ENCODE results near the gene PRPF4. TPM values are rescaled to one million over a fixed set of nuclear protein-coding genes. Genes with fewer than 3 reads are reported as not detected.

The PRPF4 gene
- total and polyA plus RNA-seq, 4 donors = 5.0 to 11.9 (median 10.4) TPM

DNA sequence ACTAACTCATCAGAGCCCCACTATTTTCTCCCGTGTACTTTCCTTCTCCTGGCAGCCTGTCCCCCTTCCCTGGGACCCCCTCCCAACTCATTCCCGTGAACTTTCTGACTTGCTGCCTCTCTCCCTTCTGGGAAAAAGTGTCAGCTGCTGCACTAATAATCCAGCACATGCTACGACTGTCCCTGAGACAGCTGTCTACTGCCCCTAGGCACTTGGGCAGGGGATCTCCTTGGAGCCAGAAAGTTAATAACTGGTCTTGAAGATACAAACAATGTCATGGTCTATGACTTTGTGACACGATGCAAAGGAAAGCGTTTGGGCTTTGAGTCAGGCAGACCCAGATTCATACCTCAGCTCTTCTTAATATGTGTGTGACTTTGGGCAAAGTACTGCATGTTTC lies 37.8 kb downstream of the PRPF4 start:
- no peak overlapping the region for H3K4me3 ChIP-seq (ENCODE audit: low read depth in 1 of 3, low read length in 3 of 3)
- H3K4me1 ChIP-seq (ENCODE audit: control insufficient read depth in 4 of 4, insufficient read depth in 4 of 4, low read length in 3 of 4) = no peaks in the 10 kb centered on the region
- no peak overlapping the region for H3K27ac ChIP-seq (ENCODE audit: low read depth in 1 of 2, low read length in 2 of 2)
- H3K36me3 ChIP-seq (ENCODE audit: control insufficient read depth in 4 of 4, insufficient read depth in 3 of 4, low read depth in 1 of 4, low read length in 3 of 4) = peaks cover 0 to 3% (median 0%) of the 10 kb centered on the region in 4 donors
- WGBS = 88% methylated on average over 5 of the region's 5 CpGs
- H3K9ac ChIP-seq (ENCODE audit: low read depth in 1 of 2, low read length in 2 of 2) = no peak overlapping the region
- TF ChIP-seq EGR1 (IDR thresholded peaks at IDR 0.05; ENCODE audit: low read depth in 2 of 2) = no peak
- TF ChIP-seq MAX (IDR thresholded peaks at IDR 0.05) = no peak
- no peak for TF ChIP-seq GABPA (IDR thresholded peaks at IDR 0.05 in 1 of 2, conservative IDR thresholded peaks at IDR 0.05 in 1 of 2)
- no peak for TF ChIP-seq RXRA (IDR thresholded peaks at IDR 0.05)
- no peak for TF ChIP-seq ZBTB33 (IDR thresholded peaks at IDR 0.05)
- TF ChIP-seq FOXA2 (IDR thresholded peaks at IDR 0.05) = no peak
- TF ChIP-seq SP1 (IDR thresholded peaks at IDR 0.05) = no peak
- no peak for TF ChIP-seq HNF4A (conservative IDR thresholded peaks at IDR 0.05)
- TF ChIP-seq FOXA1 (IDR thresholded peaks at IDR 0.05) = no peak
- TF ChIP-seq, protein P1, sequence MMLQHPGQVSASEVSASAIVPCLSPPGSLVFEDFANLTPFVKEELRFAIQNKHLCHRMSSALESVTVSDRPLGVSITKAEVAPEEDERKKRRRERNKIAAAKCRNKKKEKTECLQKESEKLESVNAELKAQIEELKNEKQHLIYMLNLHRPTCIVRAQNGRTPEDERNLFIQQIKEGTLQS (IDR thresholded peaks at IDR 0.05) = no peak
- no peak for TF ChIP-seq NR2F2 (IDR thresholded peaks at IDR 0.05)
- TF ChIP-seq RAD21 (IDR thresholded peaks at IDR 0.05) = no peak
- TF ChIP-seq, protein P2, sequence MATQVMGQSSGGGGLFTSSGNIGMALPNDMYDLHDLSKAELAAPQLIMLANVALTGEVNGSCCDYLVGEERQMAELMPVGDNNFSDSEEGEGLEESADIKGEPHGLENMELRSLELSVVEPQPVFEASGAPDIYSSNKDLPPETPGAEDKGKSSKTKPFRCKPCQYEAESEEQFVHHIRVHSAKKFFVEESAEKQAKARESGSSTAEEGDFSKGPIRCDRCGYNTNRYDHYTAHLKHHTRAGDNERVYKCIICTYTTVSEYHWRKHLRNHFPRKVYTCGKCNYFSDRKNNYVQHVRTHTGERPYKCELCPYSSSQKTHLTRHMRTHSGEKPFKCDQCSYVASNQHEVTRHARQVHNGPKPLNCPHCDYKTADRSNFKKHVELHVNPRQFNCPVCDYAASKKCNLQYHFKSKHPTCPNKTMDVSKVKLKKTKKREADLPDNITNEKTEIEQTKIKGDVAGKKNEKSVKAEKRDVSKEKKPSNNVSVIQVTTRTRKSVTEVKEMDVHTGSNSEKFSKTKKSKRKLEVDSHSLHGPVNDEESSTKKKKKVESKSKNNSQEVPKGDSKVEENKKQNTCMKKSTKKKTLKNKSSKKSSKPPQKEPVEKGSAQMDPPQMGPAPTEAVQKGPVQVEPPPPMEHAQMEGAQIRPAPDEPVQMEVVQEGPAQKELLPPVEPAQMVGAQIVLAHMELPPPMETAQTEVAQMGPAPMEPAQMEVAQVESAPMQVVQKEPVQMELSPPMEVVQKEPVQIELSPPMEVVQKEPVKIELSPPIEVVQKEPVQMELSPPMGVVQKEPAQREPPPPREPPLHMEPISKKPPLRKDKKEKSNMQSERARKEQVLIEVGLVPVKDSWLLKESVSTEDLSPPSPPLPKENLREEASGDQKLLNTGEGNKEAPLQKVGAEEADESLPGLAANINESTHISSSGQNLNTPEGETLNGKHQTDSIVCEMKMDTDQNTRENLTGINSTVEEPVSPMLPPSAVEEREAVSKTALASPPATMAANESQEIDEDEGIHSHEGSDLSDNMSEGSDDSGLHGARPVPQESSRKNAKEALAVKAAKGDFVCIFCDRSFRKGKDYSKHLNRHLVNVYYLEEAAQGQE (IDR thresholded peaks at IDR 0.05) = no peak
- no peak for TF ChIP-seq YY1 (IDR thresholded peaks at IDR 0.05)
- no peak for TF ChIP-seq HNF4G (IDR thresholded peaks at IDR 0.05)
- no peaks in the 10 kb centered on the region for H3K9me3 ChIP-seq (ENCODE audit: control insufficient read depth in 4 of 4, low read length in 3 of 4)
- DNase-seq (ENCODE audit: low spot score) = no peak
- no peaks in the 10 kb centered on the region for H3K27me3 ChIP-seq (ENCODE audit: control insufficient read depth in 4 of 4, insufficient read depth in 4 of 4, low read length in 3 of 4)

- no peak overlapping the region for H3K4me3 ChIP-seq (ENCODE audit: low read depth in 1 of 3, low read length in 3 of 3)
- peaks cover 0 to 7% (median 2%) of the 10 kb centered on the region in 4 donors for H3K36me3 ChIP-seq (ENCODE audit: control insufficient read depth in 4 of 4, insufficient read depth in 3 of 4, low read depth in 1 of 4, low read length in 3 of 4)
- no peak overlapping the region for H3K27ac ChIP-seq (ENCODE audit: low read depth in 1 of 2, low read length in 2 of 2)
- no peak for TF ChIP-seq FOXA2 (IDR thresholded peaks at IDR 0.05)
- no peak for TF ChIP-seq RXRA (IDR thresholded peaks at IDR 0.05)
- TF ChIP-seq EGR1 (IDR thresholded peaks at IDR 0.05; ENCODE audit: low read depth in 2 of 2) = no peak
- no peak for TF ChIP-seq MAX (IDR thresholded peaks at IDR 0.05)
- no peak for TF ChIP-seq GABPA (IDR thresholded peaks at IDR 0.05 in 1 of 2, conservative IDR thresholded peaks at IDR 0.05 in 1 of 2)
- no peak for TF ChIP-seq JUND (IDR thresholded peaks at IDR 0.05)
- TF ChIP-seq, protein P1 (IDR thresholded peaks at IDR 0.05) = no peak
- TF ChIP-seq SP1 (IDR thresholded peaks at IDR 0.05) = no peak
- no peak for TF ChIP-seq RAD21 (IDR thresholded peaks at IDR 0.05)
- no peak for TF ChIP-seq ZBTB33 (IDR thresholded peaks at IDR 0.05)
- no peak for TF ChIP-seq HNF4G (IDR thresholded peaks at IDR 0.05)
- TF ChIP-seq, protein P3, sequence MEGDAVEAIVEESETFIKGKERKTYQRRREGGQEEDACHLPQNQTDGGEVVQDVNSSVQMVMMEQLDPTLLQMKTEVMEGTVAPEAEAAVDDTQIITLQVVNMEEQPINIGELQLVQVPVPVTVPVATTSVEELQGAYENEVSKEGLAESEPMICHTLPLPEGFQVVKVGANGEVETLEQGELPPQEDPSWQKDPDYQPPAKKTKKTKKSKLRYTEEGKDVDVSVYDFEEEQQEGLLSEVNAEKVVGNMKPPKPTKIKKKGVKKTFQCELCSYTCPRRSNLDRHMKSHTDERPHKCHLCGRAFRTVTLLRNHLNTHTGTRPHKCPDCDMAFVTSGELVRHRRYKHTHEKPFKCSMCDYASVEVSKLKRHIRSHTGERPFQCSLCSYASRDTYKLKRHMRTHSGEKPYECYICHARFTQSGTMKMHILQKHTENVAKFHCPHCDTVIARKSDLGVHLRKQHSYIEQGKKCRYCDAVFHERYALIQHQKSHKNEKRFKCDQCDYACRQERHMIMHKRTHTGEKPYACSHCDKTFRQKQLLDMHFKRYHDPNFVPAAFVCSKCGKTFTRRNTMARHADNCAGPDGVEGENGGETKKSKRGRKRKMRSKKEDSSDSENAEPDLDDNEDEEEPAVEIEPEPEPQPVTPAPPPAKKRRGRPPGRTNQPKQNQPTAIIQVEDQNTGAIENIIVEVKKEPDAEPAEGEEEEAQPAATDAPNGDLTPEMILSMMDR (IDR thresholded peaks at IDR 0.05; ENCODE audit: low read depth, low read length, missing input control) = no peak
- no peak overlapping the region for H3K9ac ChIP-seq (ENCODE audit: low read depth in 1 of 2, low read length in 2 of 2)
- DNase-seq (ENCODE audit: low spot score) = no peak
- H3K4me1 ChIP-seq (ENCODE audit: control insufficient read depth in 4 of 4, insufficient read depth in 4 of 4, low read length in 3 of 4) = no peaks in the 10 kb centered on the region
- no peaks in the 10 kb centered on the region for H3K9me3 ChIP-seq (ENCODE audit: control insufficient read depth in 4 of 4, low read length in 3 of 4)
- H3K27me3 ChIP-seq (ENCODE audit: control insufficient read depth in 4 of 4, insufficient read depth in 4 of 4, low read length in 3 of 4) = no peaks in the 10 kb centered on the region
Measured at GRCh38 chr9:113315231-113315630, 39.8 kb downstream of the PRPF4 start.
